Lung (tissue), 12 donors: ENCODE data around the gene ADORA3. TPM values are rescaled to one million over a fixed set of nuclear protein-coding genes. Genes with fewer than 3 reads are reported as not detected.

Experiments
- ATAC-seq: fragments of 200-7000 bp; cut with Tn5 transposase; one replicate; pipeline ENCODE4 v1.9.1; 2020; ENCODE audit warnings: moderate number of reproducible peaks; ENCODE audit not compliant: insufficient read depth, low FRiP score
- DNase-seq, 3 donors: peaks; one replicate each; pipeline ENCODE4 v3.0.0-alpha.2; 2013 to 2017
- H3K27ac ChIP-seq, 2 donors: one replicate each; pipeline ENCODE4 v1.5.1; 2013; ENCODE audit warnings: mild to moderate bottlenecking in 2 of 2, moderate library complexity in 2 of 2, control low read depth in 1 of 2, inconsistent platforms in 1 of 2, low read depth in 1 of 2, low read length in 1 of 2
- H3K27me3 ChIP-seq, 3 donors: one replicate each; pipeline ENCODE4 v1.5.1; 2013; ENCODE audit warnings: low read length in 2 of 3; ENCODE audit not compliant: control insufficient read depth in 3 of 3, insufficient read depth in 3 of 3
- H3K36me3 ChIP-seq, 4 donors: one replicate each; pipeline ENCODE4 v1.5.1; 2013; ENCODE audit warnings: low read length in 4 of 4, mild to moderate bottlenecking in 1 of 4, moderate library complexity in 1 of 4; ENCODE audit not compliant: control insufficient read depth in 4 of 4, insufficient read depth in 4 of 4
- H3K4me1 ChIP-seq, 5 donors: one replicate each; pipeline ENCODE4 v1.5.1; 2013; ENCODE audit warnings: low read length in 5 of 5, mild to moderate bottlenecking in 2 of 5, moderate library complexity in 1 of 5; ENCODE audit not compliant: control insufficient read depth in 5 of 5, insufficient read depth in 5 of 5
- H3K4me3 ChIP-seq: one replicate; pipeline ENCODE4 v1.5.1; 2013; ENCODE audit warnings: mild to moderate bottlenecking, control low read depth, moderate library complexity
- H3K9ac ChIP-seq, 2 donors: one replicate each; pipeline ENCODE4 v1.5.1; 2013; ENCODE audit warnings: low read length in 2 of 2, control low read depth in 1 of 2; ENCODE audit not compliant: insufficient read depth in 1 of 2
- H3K9me3 ChIP-seq, 4 donors: one replicate each; pipeline ENCODE4 v1.5.1; 2013; ENCODE audit warnings: low read length in 3 of 4, mild to moderate bottlenecking in 1 of 4, moderate library complexity in 1 of 4; ENCODE audit not compliant: control insufficient read depth in 4 of 4, insufficient read depth in 3 of 4
- CTCF ChIP-seq: IDR thresholded peaks from 2 replicates; pipeline ENCODE4 v1.5.1; 2012; ENCODE audit warnings: mild to moderate bottlenecking; ENCODE audit errors: control extremely low read depth, extremely low read depth
- WGBS, 2 donors: extraction: QIAGEN DNeasy Blood & Tissue Kit; methylation state at CpG; one replicate each; pipeline ENCODE4 v1.1.7; 2013; 5-methylcytosine and 5-hydroxymethylcytosine counted together
- polyA plus RNA-seq, 2 donors: library from polyadenylated mRNA; stranded (reverse); fragments of 200-250 nt; gene quantifications; one replicate each; pipeline ENCODE4 v1.2.1, GENCODE V29; 2013
- total RNA-seq, 2 donors: library from RNA; depleted of rRNA in 1 of 2; stranded (reverse); fragments of >200 nt in 1 of 2; gene quantifications; one replicate each; pipeline ENCODE4 v1.2.1, GENCODE V29; 2014 to 2021
- donor health status: control.
- donor health status: control.
- donor health status: Bipolar disorder and iron deficiency.
- donor health status: healthy.
- donor health status: DM: yes; HTN: yes; CAD: no.

ADORA3 gene
- total and polyA plus RNA-seq, 4 donors: 1.1 to 10.3 (median 3.9) TPM

- Histone ChIP-seq H3K9me3 (no peaks in the 10 kb centered on the region), H3K9ac (no peak overlapping the region), H3K4me1 (peaks cover 0 to 10% (median 0%) of the 10 kb centered on the region in 5 donors), H3K36me3 (peaks cover 0 to 10% (median 7%) of the 10 kb centered on the region in 4 donors), H3K27me3 (no peaks in the 10 kb centered on the region), H3K4me3 (no peak overlapping the region), H3K27ac (peak overlapping the region in 1 of 2 donors; percentile 26)
- TF ChIP-seq CTCF: no peak
- DNase-seq (no peak), ATAC-seq (no peak)
Measured at GRCh38 chr1:111476214-111476613, 27.2 kb downstream of the ADORA3 start.

GRCh38 chr1:111475701-111476100, 27.7 kb downstream of the ADORA3 start:
- Histone ChIP-seq H3K27ac (peak overlapping the region in 1 of 2 donors; percentile 26), H3K4me3 (no peak overlapping the region), H3K36me3 (peaks cover 0 to 11% (median 7%) of the 10 kb centered on the region in 4 donors), H3K9ac (no peak overlapping the region), H3K4me1 (peaks cover 0 to 10% (median 0%) of the 10 kb centered on the region in 5 donors), H3K27me3 (no peaks in the 10 kb centered on the region), H3K9me3 (no peaks in the 10 kb centered on the region)
- 82 to 87% methylated on average over 5 of the region's 5 CpGs for WGBS, 2 donors
- DNase-seq: no peak
- TF ChIP-seq CTCF: no peak
- ATAC-seq: no peak

- no peaks in the 10 kb centered on the region for H3K9me3 ChIP-seq
- DNase-seq (no peak), ATAC-seq (no peak)
- TF ChIP-seq CTCF: no peak
- H3K27ac ChIP-seq: peak overlapping the region; percentile 10 to 46
- peaks cover 3 to 15% (median 10%) of the 10 kb centered on the region in 4 donors for H3K36me3 ChIP-seq
- no peaks in the 10 kb centered on the region for H3K27me3 ChIP-seq
- no peak overlapping the region for H3K9ac ChIP-seq
- H3K4me3 ChIP-seq: no peak overlapping the region
- peaks cover 0 to 10% (median 0%) of the 10 kb centered on the region in 5 donors for H3K4me1 ChIP-seq
- WGBS, 2 donors: 39 to 57% methylated on average over 4 of the region's 4 CpGs
Measured at GRCh38 chr1:111474521-111474920, 28.9 kb downstream of the ADORA3 start.

- no peaks in the 10 kb centered on the region for H3K9me3 ChIP-seq
- H3K27me3 ChIP-seq: no peaks in the 10 kb centered on the region
- no peak overlapping the region for H3K4me3 ChIP-seq
- H3K36me3 ChIP-seq: peaks cover 4 to 19% (median 12%) of the 10 kb centered on the region in 4 donors
- no peak for TF ChIP-seq CTCF
- ATAC-seq: no peak
- H3K9ac ChIP-seq: no peak overlapping the region
- 17 to 43% methylated on average over 5 of the region's 5 CpGs for WGBS, 2 donors
- peak overlapping the region in 1 of 2 donors; percentile 46 for H3K27ac ChIP-seq
- peaks cover 0 to 10% (median 0%) of the 10 kb centered on the region in 5 donors for H3K4me1 ChIP-seq
- DNase-seq: no peak
Measured at GRCh38 chr1:111474106-111474505, 29.3 kb downstream of the ADORA3 start.
